Measurements from ENCODE around the gene PCDHB16. TPM values are rescaled to one million over a fixed set of nuclear protein-coding genes. Genes with fewer than 3 reads are reported as not detected.

PCDHB16 gene
- total and polyA plus RNA-seq, 2 of the 4 experiments (the other 2 are of a cell fraction), result 0.18 to 0.36 TPM

DNA sequence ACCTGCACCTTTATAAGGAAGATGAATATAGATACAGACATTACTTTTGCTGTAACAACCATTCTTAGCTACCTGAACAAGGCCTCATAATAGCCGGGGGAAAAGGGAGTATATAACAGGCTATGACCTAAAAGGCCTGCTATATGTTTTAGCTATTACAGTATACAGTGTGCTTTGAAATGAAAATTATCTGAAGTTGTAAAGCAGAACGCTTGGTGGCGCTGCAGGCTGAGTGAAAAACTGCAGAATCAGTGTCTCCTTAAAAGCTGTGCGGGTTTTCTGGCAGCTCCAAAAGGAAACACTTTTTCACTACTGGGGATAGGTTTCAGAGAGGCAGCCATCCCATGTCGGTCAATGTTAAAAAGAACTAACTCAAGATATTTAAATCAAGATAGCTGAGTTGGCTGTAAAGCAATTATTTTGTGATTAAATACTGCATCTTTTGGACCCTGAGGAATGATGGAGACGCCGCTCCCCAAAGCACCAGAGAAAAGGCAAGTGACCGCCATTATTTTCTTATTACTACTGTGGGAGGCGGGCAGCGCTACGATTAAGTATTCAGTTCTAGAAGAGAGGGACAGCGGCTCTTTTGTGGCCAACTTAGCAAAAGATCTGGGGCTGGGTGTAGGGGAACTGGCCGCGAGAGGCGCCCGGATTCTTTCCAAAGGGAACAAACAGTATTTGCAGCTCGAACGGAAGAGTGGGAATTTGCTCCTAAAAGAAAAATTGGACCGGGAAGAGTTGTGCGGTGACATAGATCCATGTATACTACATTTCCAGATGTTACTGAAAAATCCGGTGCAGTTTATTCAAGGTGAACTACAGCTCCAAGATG, 26.4 kb upstream of the PCDHB16 start:
- H2BK120ac ChIP-seq (ENCODE audit: low read depth, low read length), result no peak overlapping the region
- H2AFZ ChIP-seq (replicated peaks; ENCODE audit: low read length, poor library complexity), result no peak overlapping the region
- no peak overlapping the region for H2AK9ac ChIP-seq (replicated peaks; ENCODE audit: low read depth, low read length, poor library complexity)
- TF ChIP-seq RAD21 (IDR thresholded peaks at IDR 0.05; ENCODE audit: low read length) (no peak), NFE2L2 (IDR thresholded peaks at IDR 0.05; ENCODE audit: low read depth, low read length) (no peak), CEBPB (IDR thresholded peaks at IDR 0.05; ENCODE audit: low read depth, low read length) (no peak), FOS (IDR thresholded peaks at IDR 0.05; ENCODE audit: low read depth, low read length) (no peak), POLR2A (IDR thresholded peaks at IDR 0.05; ENCODE audit: low read depth, low read length) (no peak), MAFK (IDR thresholded peaks at IDR 0.05; ENCODE audit: low read depth, low read length) (no peak), RFX5 (IDR thresholded peaks at IDR 0.05; ENCODE audit: low read depth, low read length) (no peak), SMC3 (IDR thresholded peaks at IDR 0.05; ENCODE audit: low read depth, low read length) (no peak), MAZ (IDR thresholded peaks at IDR 0.05; ENCODE audit: borderline replicate concordance, low read depth, low read length) (no peak), BHLHE40 (IDR thresholded peaks at IDR 0.05; ENCODE audit: low read depth, low read length) (no peak)
- TF ChIP-seq, protein P1, sequence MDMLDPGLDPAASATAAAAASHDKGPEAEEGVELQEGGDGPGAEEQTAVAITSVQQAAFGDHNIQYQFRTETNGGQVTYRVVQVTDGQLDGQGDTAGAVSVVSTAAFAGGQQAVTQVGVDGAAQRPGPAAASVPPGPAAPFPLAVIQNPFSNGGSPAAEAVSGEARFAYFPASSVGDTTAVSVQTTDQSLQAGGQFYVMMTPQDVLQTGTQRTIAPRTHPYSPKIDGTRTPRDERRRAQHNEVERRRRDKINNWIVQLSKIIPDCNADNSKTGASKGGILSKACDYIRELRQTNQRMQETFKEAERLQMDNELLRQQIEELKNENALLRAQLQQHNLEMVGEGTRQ (IDR thresholded peaks at IDR 0.05; ENCODE audit: low read depth, low read length), result no peak
- TF ChIP-seq, protein P2, sequence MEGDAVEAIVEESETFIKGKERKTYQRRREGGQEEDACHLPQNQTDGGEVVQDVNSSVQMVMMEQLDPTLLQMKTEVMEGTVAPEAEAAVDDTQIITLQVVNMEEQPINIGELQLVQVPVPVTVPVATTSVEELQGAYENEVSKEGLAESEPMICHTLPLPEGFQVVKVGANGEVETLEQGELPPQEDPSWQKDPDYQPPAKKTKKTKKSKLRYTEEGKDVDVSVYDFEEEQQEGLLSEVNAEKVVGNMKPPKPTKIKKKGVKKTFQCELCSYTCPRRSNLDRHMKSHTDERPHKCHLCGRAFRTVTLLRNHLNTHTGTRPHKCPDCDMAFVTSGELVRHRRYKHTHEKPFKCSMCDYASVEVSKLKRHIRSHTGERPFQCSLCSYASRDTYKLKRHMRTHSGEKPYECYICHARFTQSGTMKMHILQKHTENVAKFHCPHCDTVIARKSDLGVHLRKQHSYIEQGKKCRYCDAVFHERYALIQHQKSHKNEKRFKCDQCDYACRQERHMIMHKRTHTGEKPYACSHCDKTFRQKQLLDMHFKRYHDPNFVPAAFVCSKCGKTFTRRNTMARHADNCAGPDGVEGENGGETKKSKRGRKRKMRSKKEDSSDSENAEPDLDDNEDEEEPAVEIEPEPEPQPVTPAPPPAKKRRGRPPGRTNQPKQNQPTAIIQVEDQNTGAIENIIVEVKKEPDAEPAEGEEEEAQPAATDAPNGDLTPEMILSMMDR (conservative IDR thresholded peaks at IDR 0.05; ENCODE audit: low read depth, low read length), result no peak
- TF ChIP-seq, protein P3, sequence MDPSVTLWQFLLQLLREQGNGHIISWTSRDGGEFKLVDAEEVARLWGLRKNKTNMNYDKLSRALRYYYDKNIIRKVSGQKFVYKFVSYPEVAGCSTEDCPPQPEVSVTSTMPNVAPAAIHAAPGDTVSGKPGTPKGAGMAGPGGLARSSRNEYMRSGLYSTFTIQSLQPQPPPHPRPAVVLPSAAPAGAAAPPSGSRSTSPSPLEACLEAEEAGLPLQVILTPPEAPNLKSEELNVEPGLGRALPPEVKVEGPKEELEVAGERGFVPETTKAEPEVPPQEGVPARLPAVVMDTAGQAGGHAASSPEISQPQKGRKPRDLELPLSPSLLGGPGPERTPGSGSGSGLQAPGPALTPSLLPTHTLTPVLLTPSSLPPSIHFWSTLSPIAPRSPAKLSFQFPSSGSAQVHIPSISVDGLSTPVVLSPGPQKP (IDR thresholded peaks at IDR 0.05; ENCODE audit: borderline replicate concordance, low read depth, low read length), result no peak
- no peak overlapping the region for H2BK5ac ChIP-seq (ENCODE audit: low read depth, low read length, poor library complexity, severe bottlenecking)
- H3K9me1 ChIP-seq (ENCODE audit: insufficient read depth, low read length), result no peaks in the 10 kb centered on the region
- no peak overlapping the region for H3K4me2 ChIP-seq (ENCODE audit: low read depth, low read length)
- H2BK15ac ChIP-seq (ENCODE audit: low read depth, low read length), result no peak overlapping the region
- H3K18ac ChIP-seq (ENCODE audit: low read depth, low read length), result no peak overlapping the region
- H2AK5ac ChIP-seq (ENCODE audit: low read depth, low read length), result no peak overlapping the region
- dilution Hi-C loops (cut with HindIII; ENCODE audit: low sequenced_read_pairs, unreplicated experiment) (no loop called here), in situ Hi-C loops (cut with MboI; ENCODE audit: low sequenced_read_pairs) (no loop called here), intact Hi-C loops (cut with micrococcal nuclease) (no loop called here)
- ChIA-PET POLR2A (ENCODE audit: unreplicated experiment) (no interaction called here), CTCF (no interaction called here)
- H4K8ac ChIP-seq (ENCODE audit: low read depth in 2 of 2, low read length in 2 of 2), result no peak overlapping the region
- peaks cover 15% of the 10 kb centered on the region; the same call in 1 of the 2 replicates for H3K9me3 ChIP-seq (ENCODE audit: control insufficient read depth, insufficient read depth, low read length)
- no peak overlapping the region for H3K4ac ChIP-seq (ENCODE audit: low read depth, low read length)
- no peak overlapping the region for H3K9ac ChIP-seq (ENCODE audit: low read depth, low read length)
- H4K91ac ChIP-seq (ENCODE audit: insufficient read depth, low read depth, low read length), result no peak overlapping the region
- H2BK20ac ChIP-seq (ENCODE audit: low read depth, low read length), result no peak overlapping the region
- no peak overlapping the region for H3K56ac ChIP-seq (ENCODE audit: extremely low read depth, insufficient read depth, low read length)
- ATAC-seq (ENCODE audit: low read depth) (no peak), DNase-seq (no peak)
- no peak overlapping the region for H4K5ac ChIP-seq (ENCODE audit: low read depth, low read length)
- H3K79me1 ChIP-seq (ENCODE audit: low read depth in 1 of 2, low read length in 2 of 2), result no peaks in the 10 kb centered on the region
- no TSS peak for BruUV-seq (replicated peaks)
- H3K36me3 ChIP-seq (ENCODE audit: control insufficient read depth, insufficient read depth, low read length), result no peaks in the 10 kb centered on the region
- no peak overlapping the region for H3K4me3 ChIP-seq (ENCODE audit: insufficient read depth, low read depth, low read length)
- H3K27ac ChIP-seq (ENCODE audit: insufficient read depth, low read length), result no peak overlapping the region
- H3K4me1 ChIP-seq (ENCODE audit: control insufficient read depth, insufficient read depth, low read length), result no peaks in the 10 kb centered on the region
- H4K20me1 ChIP-seq (ENCODE audit: insufficient read depth, low read length), result no peaks in the 10 kb centered on the region
- no peak overlapping the region for H3K14ac ChIP-seq (replicated peaks; ENCODE audit: low read depth, low read length)
- H3K23ac ChIP-seq (ENCODE audit: low read depth, low read length), result no peak overlapping the region
- no peaks in the 10 kb centered on the region for H3K27me3 ChIP-seq (ENCODE audit: control insufficient read depth, insufficient read depth, low read length)
- 10% methylated on average over 4 of the region's 21 CpGs; no CpG with 5 or more reads in 1 of the 2 experiments for whole genome bisulfite sequencing, 2 experiments (ENCODE audit: extremely low coverage in 2 of 2, insufficient read length in 1 of 2)

All from IMR-90 (cell line).